ENCODE data around the gene JARID2.

The JARID2 gene

GRCh38 chr6:15361197-15361596 is 115.3 kb downstream of the JARID2 start:
- no peak for DNase-seq

DNA sequence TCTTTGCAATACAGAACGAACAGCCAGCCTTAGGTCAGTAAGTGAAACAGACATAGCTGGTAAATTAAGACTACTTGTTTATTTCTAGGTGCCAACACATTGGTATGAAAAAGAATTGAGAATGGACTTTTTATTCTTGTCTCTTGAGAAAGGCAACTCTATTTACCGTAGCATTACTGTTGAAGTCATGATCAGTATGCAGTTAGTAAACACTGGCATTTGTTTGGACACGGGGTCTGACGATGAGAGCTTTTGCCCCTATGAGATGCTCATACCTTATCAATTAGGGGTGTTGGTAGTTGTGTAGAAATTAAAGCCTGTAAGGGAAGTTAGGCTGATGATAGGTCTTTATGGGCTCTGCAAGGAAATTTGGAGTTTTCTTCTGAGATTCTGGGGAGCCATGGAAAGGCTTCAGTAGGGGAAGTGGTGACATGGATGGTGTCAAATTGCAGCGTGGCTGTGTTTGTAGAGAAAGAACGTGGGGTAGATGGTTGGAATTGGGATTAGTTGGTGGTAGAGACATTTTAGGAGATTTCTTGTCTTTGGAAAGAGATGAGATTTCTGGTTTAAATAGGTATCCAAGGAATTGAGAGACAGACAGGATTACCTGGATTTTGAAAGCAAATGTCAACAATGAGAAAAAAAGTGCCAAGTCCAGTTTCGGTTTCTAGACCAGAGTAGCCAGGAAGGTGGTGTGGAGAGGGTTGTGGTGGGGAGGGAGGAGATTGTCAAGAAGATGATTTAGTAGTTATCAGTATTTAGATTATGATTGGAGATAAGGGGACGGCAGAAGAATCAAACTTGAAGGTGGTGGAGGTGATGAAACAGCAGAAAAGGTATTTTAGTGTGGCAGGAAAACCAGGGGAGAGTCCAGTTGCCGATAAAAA is 116.6 kb downstream of the JARID2 start:
- no peak for DNase-seq

DNA sequence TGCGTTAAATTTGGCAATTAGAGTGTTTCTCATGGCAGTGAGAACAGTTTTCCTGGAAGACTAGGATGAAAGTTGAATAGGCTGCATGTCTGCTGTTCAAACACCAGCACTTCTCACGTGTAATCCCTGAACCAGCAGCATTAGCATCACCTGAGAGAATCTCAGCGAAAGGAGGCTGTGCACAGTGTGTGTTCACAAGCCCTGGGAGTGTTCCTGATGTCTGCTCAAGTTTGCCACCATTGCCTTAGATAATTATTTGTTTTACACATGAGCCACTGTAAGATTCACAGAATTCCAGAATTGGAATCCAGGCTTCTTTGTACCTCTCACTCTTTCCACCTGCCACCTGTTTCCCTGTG is 117.3 kb downstream of the JARID2 start:
- DNase-seq, result no peak

- DNase-seq, result no peak
Observed at GRCh38 chr6:15363523-15364400, 117.9 kb downstream of the JARID2 start.

- no peak for DNase-seq
Observed at GRCh38 chr6:15364401-15365037, 118.7 kb downstream of the JARID2 start.

- peak; percentile 18 to 81 for DNase-seq
Observed at GRCh38 chr6:15365273-15365687, 119.4 kb downstream of the JARID2 start.

DNA sequence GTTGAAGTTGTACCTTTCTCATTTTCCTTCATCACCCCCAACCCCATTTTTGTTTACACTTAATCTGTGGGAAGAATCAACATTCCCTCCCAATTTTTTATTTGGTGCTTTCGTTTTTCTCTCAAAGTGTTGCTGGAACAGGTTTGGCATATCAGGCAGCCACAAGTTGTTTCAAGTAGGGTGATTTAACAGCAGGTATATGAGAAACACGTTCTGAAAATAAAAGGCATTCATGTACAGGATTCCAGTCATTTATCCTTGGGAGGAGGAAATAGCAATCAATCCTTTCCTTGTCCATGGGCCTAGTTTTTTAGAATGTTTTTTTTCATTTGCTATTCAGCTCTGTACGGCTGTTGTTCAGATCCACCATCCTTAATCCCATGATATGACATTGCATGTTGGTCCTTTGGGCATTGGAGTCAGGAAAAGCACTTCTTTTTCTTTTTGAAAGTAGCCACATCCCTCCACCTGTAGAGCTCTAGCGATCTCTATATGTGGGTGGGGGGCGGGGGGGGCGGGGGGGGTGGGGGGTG is 120.2 kb downstream of the JARID2 start:
- DNase-seq, result no peak

DNA sequence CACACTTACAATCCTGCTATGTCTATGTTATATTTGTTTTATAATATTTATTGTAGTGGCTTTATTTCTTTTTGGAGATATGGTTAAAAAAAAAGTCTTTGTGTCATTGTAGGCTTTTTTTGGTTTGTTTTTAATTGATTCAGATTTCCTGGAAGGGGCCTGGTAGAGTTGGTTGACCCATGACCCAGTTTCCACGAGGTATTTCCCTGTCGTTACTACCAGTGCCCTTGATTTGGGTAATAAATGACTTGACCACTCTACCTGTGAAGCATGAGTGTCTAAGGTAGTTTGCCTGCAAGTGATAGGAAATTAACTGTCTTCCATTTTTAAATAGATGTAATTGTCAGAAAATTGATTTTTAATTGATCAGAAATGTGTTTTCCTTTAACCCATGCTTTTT is 121.0 kb downstream of the JARID2 start:
- DNase-seq, result no peak

DNA sequence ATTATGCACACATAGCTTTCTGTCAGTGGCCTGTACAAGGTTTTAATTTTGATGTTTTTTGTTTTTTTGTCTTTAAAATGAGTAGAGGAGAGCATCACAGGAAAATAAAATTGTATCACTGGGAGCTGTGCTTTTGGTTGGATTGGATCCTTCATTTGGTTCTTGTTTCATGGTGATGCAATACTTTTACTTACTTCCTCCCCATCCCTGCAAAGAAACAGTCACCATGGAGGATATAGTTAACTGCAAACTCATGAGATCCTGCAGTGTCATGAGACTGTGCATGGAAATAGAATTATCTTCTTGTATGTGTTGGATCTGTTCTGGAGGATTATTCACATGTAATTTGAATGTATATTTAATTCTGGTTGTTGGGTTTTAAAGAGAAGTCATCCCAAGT is 122.3 kb downstream of the JARID2 start:
- peak in 1 of 2 donors; percentile 53 for DNase-seq

- DNase-seq, result no peak
Observed at GRCh38 chr6:15368873-15369272, 123.0 kb downstream of the JARID2 start.

GRCh38 chr6:15369838-15370237 is 124.0 kb downstream of the JARID2 start:
- DNase-seq, result no peak

DNA sequence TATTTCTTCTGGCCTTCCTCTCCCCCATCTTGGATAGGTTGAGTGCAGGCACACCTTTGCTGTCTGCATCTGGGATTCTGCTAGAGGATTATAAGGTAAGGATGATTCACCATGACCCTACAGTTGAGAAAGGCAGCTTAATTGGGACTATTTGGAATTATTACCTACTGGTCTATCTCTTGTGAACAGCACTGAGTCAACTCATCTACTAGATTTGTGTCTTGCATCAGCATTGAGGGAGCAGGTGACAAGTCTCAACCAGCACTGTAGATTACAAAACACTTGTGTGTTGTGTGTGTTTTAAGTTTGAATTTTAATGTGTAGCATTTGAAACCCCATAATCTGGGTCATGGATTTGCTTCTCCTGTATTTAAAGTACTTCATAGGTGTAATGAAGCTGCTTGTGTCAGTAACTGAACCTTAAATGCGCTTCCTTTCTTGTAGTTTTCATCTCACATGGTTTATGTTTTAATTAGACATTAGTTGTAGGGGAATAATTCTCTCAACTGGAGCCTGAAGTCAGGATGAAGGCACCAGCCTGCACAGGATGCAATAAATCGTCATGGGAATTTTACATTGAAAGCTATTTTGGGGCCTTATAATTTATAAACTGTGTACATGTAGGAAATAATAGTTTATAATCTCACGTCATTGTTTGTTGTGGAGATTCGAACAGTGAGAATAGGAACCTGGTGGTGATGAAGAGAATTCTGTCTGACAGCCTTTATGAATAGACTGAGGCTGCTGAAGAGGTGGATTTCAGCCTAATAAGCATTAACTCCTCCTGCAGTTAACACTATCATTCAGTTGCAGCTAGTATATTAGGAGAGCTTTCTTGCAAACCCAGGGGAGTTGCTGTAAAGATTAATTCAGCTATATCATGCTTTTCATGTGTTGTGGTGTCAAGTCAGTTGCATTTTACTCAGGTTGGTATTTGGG is 125.1 kb downstream of the JARID2 start:
- DNase-seq, result no peak

- DNase-seq, result no peak
Observed at GRCh38 chr6:15372932-15373331, 127.1 kb downstream of the JARID2 start.

- no peak for DNase-seq
Observed at GRCh38 chr6:15374119-15374518, 128.2 kb downstream of the JARID2 start.

- DNase-seq, result no peak
Observed at GRCh38 chr6:15375018-15375417, 129.1 kb downstream of the JARID2 start.

DNA sequence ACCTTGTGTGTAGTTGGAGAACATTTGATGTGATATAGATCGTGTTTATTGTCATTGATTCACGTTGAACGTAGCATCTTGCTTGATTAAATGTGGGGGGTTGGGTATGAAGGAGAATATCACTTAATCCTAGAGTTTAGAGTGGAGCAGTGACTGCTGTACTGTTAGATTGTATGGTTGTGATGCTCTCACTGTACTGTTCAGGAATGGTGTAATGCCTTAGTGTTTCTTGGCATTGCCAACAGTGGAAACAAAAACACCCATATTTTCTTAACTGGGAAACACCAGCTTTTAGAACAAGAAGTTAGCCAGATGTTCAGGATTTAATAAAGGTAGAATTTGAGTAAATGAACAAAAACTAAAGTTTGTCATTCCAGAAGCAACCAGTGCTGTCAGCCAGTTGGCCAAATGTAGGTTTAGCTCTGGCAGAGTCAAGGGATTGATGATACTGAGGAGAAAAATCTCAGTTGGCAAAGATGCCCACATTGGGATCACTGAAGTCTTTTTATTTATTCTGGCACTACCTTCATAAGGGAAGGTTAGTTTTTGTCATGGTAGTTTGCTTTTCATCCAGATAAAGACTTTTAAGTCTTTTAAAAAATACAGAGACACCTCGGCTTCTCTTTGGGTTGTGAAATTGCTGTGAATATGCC is 129.9 kb downstream of the JARID2 start:
- DNase-seq, result no peak

DNA sequence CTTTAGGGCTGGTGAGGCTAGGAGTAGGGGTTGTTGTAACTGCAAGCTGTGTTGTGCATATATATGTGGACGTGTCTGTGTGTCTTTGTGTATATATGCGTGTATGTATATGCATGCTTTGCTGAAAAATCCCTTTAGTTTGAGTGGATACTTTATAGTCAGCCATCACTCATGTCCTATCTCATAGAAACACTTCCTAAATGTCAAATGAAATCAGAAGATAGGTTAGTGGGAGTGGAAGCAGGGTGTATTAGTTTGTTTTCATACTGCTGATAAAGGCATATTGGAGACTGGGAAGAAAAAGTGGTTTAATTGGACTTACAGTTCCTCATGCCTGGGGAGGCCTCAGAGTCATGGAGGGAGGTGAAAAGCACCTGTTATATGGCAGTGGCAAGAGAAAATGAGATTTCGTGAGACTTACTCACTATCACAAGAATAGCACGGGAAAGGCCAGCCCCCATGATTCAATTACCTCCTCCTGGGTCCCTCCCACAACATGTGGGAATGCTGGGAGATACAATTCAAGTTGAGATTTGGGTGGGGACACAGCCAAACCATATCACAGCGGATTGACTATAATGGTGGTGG is 131.1 kb downstream of the JARID2 start:
- no peak for DNase-seq

DNA sequence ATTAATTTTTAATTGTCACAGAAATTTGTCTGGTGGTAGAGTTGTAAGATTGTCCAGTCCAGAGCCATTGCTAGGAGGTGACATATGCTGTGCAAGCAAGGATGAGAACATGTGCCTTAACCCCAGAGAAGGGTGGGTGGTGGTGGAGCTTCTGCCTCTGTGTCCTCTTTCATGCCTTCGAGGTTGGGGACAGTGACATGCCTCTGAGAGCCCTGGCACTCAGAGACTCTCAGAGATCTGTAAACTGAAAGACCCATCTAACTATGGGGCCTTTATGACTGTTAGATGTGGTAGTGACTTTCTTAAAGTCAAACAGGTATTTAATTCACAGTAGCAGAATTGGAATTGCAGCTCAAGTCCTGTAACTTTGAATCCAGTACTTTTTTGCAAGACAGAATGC is 132.4 kb downstream of the JARID2 start:
- no peak for DNase-seq

DNA sequence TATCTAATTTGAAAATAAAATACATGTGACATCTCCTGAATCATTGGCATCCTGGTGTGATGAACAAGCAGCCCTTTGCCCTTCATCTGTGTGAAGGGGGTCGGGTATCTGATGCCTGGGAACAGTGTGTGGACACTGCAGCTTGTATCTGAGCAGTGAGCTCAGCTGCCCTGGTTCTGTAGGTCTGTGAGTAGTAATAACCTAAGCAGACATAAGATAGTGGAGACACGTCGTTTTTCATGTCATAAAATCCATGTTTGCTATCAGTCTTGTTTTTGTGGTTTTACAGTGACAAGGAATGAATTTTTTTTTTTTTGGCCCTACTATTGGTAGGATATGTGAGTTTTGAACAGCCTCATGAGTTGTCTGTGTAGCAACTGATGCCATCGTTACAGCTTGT is 133.0 kb downstream of the JARID2 start:
- DNase-seq, result no peak

- DNase-seq, result no peak
Observed at GRCh38 chr6:15380351-15380750, 134.5 kb downstream of the JARID2 start.

DNA sequence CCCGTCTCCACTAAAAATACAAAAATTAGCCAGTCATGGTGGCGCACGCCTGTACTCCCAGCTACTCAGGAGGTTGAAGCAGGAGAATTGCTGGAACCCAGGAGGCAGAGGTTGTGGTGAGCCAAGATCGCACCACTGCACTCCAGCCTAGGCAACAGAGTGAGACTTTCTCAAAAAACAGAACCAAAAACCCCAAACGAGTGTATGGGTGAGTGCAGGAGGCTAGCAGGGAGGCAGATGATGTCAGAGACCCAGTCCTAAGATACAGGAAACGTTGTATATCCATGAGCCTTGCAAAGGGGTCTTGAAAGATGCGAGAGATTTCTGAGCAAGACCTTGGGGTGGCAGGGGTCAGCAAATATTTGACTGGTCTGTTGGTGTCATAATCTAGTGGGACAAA is 136.2 kb downstream of the JARID2 start:
- no peak for DNase-seq

All from bone marrow (tissue), 2 donors.